HK-2 (cell line): ENCODE data around the gene SLC35D1.
"Not testable (repeated sequence)": the region's sequence is repeated elsewhere in the genome, so short reads cannot be mapped to it uniquely, and the experiment has no call there.

Experiments
- DNase-seq: peaks from one replicate; pipeline ENCODE4 v3.0.0-alpha.2; 2018; ENCODE audit not compliant: unreplicated experiment

SLC35D1 gene

GRCh38 chr1:67053785-67054772 is at the start of gene SLC35D1:
SLC35D1 (minus strand) TSS chr1:67054148; CDS start chr1:67054013, 135 bp downstream.
- peak; percentile 71 for DNase-seq

- no peak for DNase-seq
Measured at GRCh38 chr1:67103548-67103947, 49.6 kb upstream of the SLC35D1 start.

- DNase-seq = no peak
Measured at GRCh38 chr1:67100833-67101232, 46.9 kb upstream of the SLC35D1 start.

- no peak for DNase-seq
Measured at GRCh38 chr1:67097305-67097704, 43.4 kb upstream of the SLC35D1 start.

- no peak for DNase-seq
Measured at GRCh38 chr1:67094191-67094590, 40.2 kb upstream of the SLC35D1 start.

GRCh38 chr1:67089685-67090208 is 35.8 kb upstream of the SLC35D1 start:
- no peak for DNase-seq

GRCh38 chr1:67088440-67088839 is 34.5 kb upstream of the SLC35D1 start:
- no peak for DNase-seq

- no peak for DNase-seq
Measured at GRCh38 chr1:67085326-67085725, 31.4 kb upstream of the SLC35D1 start.

- no peak for DNase-seq
Measured at GRCh38 chr1:67084765-67085318, 30.9 kb upstream of the SLC35D1 start.

GRCh38 chr1:67078291-67078690 is 24.3 kb upstream of the SLC35D1 start:
- no peak for DNase-seq

GRCh38 chr1:67077593-67077992 is 23.6 kb upstream of the SLC35D1 start:
- no peak for DNase-seq

GRCh38 chr1:67072749-67073148 is 18.8 kb upstream of the SLC35D1 start:
- no peak for DNase-seq

- DNase-seq = not testable (repeated sequence)
Measured at GRCh38 chr1:67067655-67068054, 13.7 kb upstream of the SLC35D1 start.

GRCh38 chr1:67062412-67062811 is 8.5 kb upstream of the SLC35D1 start:
- no peak for DNase-seq

- no peak for DNase-seq
Measured at GRCh38 chr1:67061266-67061665, 7.3 kb upstream of the SLC35D1 start.

- peak; percentile 44 for DNase-seq
Measured at GRCh38 chr1:67060811-67061218, 6.9 kb upstream of the SLC35D1 start.

GRCh38 chr1:67059346-67059745 is 5.4 kb upstream of the SLC35D1 start:
- DNase-seq = no peak

GRCh38 chr1:67058761-67059160 is 4.8 kb upstream of the SLC35D1 start:
- no peak for DNase-seq

- DNase-seq = no peak
Measured at GRCh38 chr1:67058242-67058641, 4.3 kb upstream of the SLC35D1 start.

- DNase-seq = no peak
Measured at GRCh38 chr1:67053535-67053784, 488 bp downstream of the SLC35D1 start.

- peak; percentile 38 for DNase-seq
Measured at GRCh38 chr1:67052741-67053534, 1.0 kb downstream of the SLC35D1 start.

- DNase-seq = no peak
Measured at GRCh38 chr1:67051196-67051595, 2.8 kb downstream of the SLC35D1 start.
